Breast epithelium (tissue), 4 donors: ENCODE data around the gene CCL22. TPM values are rescaled to one million over a fixed set of nuclear protein-coding genes. Genes with fewer than 3 reads are reported as not detected.
"Not testable (repeated sequence)": the region's sequence is repeated elsewhere in the genome, so short reads cannot be mapped to it uniquely, and the experiment has no call there.

Experiments used
- DNase-seq, 2 donors: peaks; one replicate each; pipeline ENCODE4 v3.0.0-alpha.2; 2019; ENCODE audit warnings: low spot score in 2 of 2
- H3K27ac ChIP-seq, 2 donors: fragments of 200-600 bp; sonication (generic) in 1 of 2; one replicate each; pipeline ENCODE4 v1.5.1; 2016 to 2019; ENCODE audit warnings: mild to moderate bottlenecking in 1 of 2
- H3K27me3 ChIP-seq, 2 donors: fragments of 200-600 bp; sonication (generic) in 1 of 2; one replicate each; pipeline versions ENCODE4 v1.5.1 to v1.6.0; 2017 to 2019; ENCODE audit warnings: control low read depth in 1 of 2, mild to moderate bottlenecking in 1 of 2
- H3K36me3 ChIP-seq: fragments of 200-600 bp; one replicate; pipeline ENCODE4 v1.5.1; 2019
- H3K4me1 ChIP-seq, 2 donors: fragments of 200-600 bp; sonication (generic); one replicate each; pipeline ENCODE4 v1.5.1; 2016 to 2019; ENCODE audit warnings: control low read depth in 1 of 2
- H3K4me3 ChIP-seq, 3 donors: fragments of 200-600 bp; sonication (generic); 1 replicate in 2 of 3; 2 replicates in 1 of 3; pipeline ENCODE4 v1.5.1; 2016 to 2019; ENCODE audit warnings: mild to moderate bottlenecking in 3 of 3, moderate library complexity in 2 of 3
- H3K9me3 ChIP-seq, 2 donors: fragments of 200-600 bp; sonication (generic) in 1 of 2; one replicate each; pipeline ENCODE4 v1.5.1; 2016 to 2019; ENCODE audit warnings: control low read depth in 1 of 2
- POLR2A ChIP-seq: fragments of 450-650 bp; IDR thresholded peaks from one replicate; pipeline ENCODE4 v1.6.1; 2016; ENCODE audit warnings: antibody characterized with exemption, mild to moderate bottlenecking, moderate library complexity
- POLR2AphosphoS5 ChIP-seq, 3 donors: sonication (generic); formaldehyde crosslinking; IDR thresholded peaks; one replicate each; pipeline ENCODE4 v1.6.1; 2017; ENCODE audit warnings: antibody characterized with exemption in 3 of 3
- intact Hi-C: fragments of 100-400 bp; cut with DNase I; formaldehyde crosslinking; loops from one replicate; pipeline ENCODE4 v1.15.1; 2023; ENCODE audit warnings: low total_unique reads
- total RNA-seq, 3 donors: library from RNA; depleted of rRNA; stranded (reverse); fragments of >200 nt; gene quantifications; one replicate each; pipeline ENCODE4 v1.1.0, GENCODE V29; 2016
- TF ChIP-seq, protein P1 (sequence below), 3 donors: fragments of 450-650 bp; IDR thresholded peaks; one replicate each; pipeline ENCODE4 v1.5.1; 2016 to 2017; ENCODE audit warnings: antibody characterized with exemption in 3 of 3, mild to moderate bottlenecking in 3 of 3, moderate library complexity in 3 of 3

CCL22 gene
- total RNA-seq, 3 donors from 2014 or later = 0.15 to 0.33 (median 0.16) TPM

DNA sequence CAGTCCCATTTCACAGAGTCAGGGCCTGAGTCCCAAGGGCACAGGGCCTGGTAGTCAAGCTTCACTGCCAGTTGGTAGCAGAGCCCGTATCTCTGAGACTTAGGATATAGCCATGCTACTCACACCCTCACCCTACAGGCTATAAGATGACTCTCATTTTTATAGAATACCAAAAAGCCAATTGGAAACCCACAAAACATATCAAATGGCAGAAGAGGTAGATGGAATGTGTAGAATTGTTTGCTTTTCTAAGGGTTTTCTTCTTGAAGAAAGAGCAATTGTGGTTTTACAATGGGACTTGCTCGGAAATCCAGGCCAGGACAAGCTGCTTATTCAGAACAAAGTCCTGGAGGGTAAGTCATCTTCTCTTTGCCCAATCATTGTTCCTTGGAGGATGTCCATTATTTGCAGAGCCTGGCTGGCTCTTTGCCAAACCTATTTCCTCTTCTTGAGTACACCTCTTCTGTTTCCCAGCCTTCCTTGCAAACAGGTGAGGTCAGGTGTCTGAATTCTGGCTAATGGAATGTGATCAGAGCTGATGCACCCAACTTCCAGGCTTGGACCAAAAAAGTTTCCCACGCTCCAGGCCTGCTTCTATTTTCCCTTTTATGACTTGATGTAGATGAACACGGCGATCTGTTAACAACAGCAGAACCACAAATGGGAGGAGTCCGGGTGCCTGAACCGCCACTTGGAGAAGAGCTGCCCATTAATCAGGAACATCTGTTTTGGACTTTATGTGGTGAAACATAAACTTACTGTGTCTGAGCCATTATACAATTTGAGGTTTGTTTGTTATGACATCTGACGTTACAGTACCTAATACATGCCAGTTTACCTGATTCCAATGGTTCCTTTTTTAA, 16.9 kb upstream of the CCL22 start:
- Histone ChIP-seq H3K9me3 (no peaks in the 10 kb centered on the region), H3K27ac (peak overlapping the region; percentile 93 to 95), H3K4me1 (peaks cover 0 to 4% of the 10 kb centered on the region in 2 donors), H3K4me3 (no peak overlapping the region), H3K27me3 (no peaks in the 10 kb centered on the region), H3K36me3 (no peaks in the 10 kb centered on the region)
- intact Hi-C loops = no loop called here
- TF ChIP-seq POLR2A = no peak
- TF ChIP-seq POLR2AphosphoS5 (IDR thresholded peaks at IDR 0.05) = peak in 1 of 3 donors; percentile 68
- DNase-seq = peak; percentile 80 to 97

DNA sequence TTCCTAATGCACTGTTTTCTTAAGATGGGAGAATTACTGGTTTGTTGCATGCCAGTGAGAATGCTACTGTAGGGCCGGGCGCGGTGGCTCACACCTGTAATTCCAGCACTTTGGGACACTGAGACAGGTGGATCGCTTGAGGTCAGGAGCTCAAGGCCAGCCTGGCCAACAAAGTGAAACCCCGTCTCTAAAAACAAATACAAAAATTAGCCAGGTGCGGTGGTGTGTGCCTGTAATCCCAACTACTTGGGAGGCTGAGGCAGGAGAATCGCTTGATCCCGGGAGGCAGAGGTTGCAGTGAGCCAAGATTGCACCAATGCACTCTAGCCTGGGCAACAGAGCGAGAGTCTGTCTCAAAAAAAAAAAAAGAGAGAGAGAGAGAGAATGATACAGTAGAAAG, 16.0 kb upstream of the CCL22 start:
- H3K27ac ChIP-seq = peak overlapping the region; percentile 70 to 95
- H3K4me1 ChIP-seq, H3K27me3 ChIP-seq, H3K9me3 ChIP-seq, DNase-seq, H3K4me3 ChIP-seq, H3K36me3 ChIP-seq, intact Hi-C loops: not testable (repeated sequence)

DNA sequence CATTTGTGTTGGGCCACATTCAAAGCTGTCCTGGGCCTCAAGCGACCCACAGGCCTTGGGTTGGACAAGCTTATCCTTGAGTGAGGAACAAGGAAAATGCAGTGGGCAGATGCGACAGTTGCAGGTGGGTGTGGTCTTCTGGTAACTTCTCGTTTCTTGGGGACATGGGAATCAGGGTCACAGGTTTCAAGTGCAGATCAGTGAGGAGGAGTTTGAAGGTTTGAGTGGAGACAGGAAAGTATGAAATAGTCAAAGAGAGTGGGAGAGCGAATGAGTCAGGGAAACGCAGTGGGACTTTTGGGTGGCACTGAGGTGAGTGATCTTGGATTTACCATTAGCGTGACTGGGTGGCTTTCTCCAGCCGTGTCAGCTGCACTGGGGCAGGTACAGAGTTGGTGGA, 15.4 kb upstream of the CCL22 start:
- H3K36me3 ChIP-seq = no peaks in the 10 kb centered on the region
- no peaks in the 10 kb centered on the region for H3K27me3 ChIP-seq
- no peak overlapping the region for H3K27ac ChIP-seq
- H3K9me3 ChIP-seq = no peaks in the 10 kb centered on the region
- intact Hi-C loops = no loop called here
- no peak overlapping the region for H3K4me3 ChIP-seq
- no peak for DNase-seq
- H3K4me1 ChIP-seq = peaks cover 0 to 4% of the 10 kb centered on the region in 2 donors
- TF ChIP-seq, protein P1, sequence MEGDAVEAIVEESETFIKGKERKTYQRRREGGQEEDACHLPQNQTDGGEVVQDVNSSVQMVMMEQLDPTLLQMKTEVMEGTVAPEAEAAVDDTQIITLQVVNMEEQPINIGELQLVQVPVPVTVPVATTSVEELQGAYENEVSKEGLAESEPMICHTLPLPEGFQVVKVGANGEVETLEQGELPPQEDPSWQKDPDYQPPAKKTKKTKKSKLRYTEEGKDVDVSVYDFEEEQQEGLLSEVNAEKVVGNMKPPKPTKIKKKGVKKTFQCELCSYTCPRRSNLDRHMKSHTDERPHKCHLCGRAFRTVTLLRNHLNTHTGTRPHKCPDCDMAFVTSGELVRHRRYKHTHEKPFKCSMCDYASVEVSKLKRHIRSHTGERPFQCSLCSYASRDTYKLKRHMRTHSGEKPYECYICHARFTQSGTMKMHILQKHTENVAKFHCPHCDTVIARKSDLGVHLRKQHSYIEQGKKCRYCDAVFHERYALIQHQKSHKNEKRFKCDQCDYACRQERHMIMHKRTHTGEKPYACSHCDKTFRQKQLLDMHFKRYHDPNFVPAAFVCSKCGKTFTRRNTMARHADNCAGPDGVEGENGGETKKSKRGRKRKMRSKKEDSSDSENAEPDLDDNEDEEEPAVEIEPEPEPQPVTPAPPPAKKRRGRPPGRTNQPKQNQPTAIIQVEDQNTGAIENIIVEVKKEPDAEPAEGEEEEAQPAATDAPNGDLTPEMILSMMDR (IDR thresholded peaks at IDR 0.05) = no peak
- TF ChIP-seq POLR2AphosphoS5 (IDR thresholded peaks at IDR 0.05) (no peak), POLR2A (no peak)

- DNase-seq, H3K36me3 ChIP-seq, H3K4me3 ChIP-seq, intact Hi-C loops, H3K9me3 ChIP-seq, H3K27ac ChIP-seq, H3K4me1 ChIP-seq, H3K27me3 ChIP-seq: not testable (repeated sequence)
These were observed 14.5 kb upstream of the CCL22 start for GRCh38 chr16:57344094-57344493.

GRCh38 chr16:57345021-57345420, 13.6 kb upstream of the CCL22 start:
- Histone ChIP-seq H3K4me1 (peaks cover 0 to 4% of the 10 kb centered on the region in 2 donors), H3K9me3 (no peaks in the 10 kb centered on the region), H3K4me3 (no peak overlapping the region), H3K27ac (no peak overlapping the region), H3K27me3 (no peaks in the 10 kb centered on the region), H3K36me3 (no peaks in the 10 kb centered on the region)
- DNase-seq = no peak
- TF ChIP-seq POLR2AphosphoS5 (IDR thresholded peaks at IDR 0.05) (no peak), POLR2A (no peak)
- TF ChIP-seq, protein P1 (IDR thresholded peaks at IDR 0.05) = no peak
- intact Hi-C loops = no loop called here

DNA sequence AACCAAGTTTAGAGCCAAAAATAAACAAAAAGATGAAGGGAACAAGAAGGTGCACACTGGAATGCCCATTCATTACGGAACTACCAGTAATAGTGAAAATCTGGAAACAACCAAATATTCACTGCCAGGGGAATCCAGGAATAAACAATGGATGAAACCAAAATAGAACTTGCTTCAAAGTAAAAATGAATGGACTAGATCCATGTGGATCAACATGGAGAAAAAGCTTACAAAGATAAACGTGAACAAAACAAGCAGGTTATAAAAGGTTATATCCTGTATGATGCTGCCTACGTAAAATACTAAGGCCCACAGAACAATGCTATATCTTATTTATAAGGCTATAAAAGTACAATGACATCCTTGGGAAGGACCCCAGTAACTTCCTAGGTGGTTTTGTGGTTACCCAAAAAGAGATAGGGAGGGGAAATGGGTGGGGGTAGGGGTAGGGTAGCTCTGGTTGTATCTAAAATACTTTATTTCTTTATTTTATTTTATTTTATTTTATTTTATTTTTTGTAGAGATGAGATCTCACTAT, 12.8 kb upstream of the CCL22 start:
- H3K4me1 ChIP-seq = peaks cover 0 to 4% of the 10 kb centered on the region in 2 donors
- H3K36me3 ChIP-seq = no peaks in the 10 kb centered on the region
- no peak for DNase-seq
- no peaks in the 10 kb centered on the region for H3K9me3 ChIP-seq
- H3K27ac ChIP-seq = no peak overlapping the region
- intact Hi-C loops = no loop called here
- no peak overlapping the region for H3K4me3 ChIP-seq
- no peak for TF ChIP-seq POLR2AphosphoS5 (IDR thresholded peaks at IDR 0.05)
- TF ChIP-seq, protein P1 (IDR thresholded peaks at IDR 0.05) = no peak
- TF ChIP-seq POLR2A = no peak
- H3K27me3 ChIP-seq = no peaks in the 10 kb centered on the region
